ENCODE data around the gene TPO.

DNA sequence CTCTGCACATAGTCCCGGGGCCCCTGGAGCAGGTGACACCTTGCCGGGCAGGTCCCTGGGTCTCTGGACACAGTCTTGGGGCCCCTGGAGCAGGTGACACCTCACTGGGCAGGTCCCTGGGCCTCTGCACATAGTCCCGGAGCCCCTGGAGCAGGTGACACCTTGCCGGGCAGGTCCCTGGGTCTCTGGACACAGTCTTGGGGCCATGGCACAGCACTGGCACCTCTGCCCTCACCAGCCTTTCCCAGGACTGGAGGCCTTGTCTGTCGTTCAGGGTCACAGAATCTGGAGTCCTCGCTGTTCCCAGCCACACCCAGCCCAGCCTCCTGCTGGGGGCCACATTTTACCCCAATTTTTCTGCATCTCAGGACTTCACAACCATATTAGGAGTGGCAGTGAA, 2.2 kb downstream of the TPO start:
- TF ChIP-seq CTCF (IDR thresholded peaks at IDR 0.05) (no peak), EZH2phosphoT487 (IDR thresholded peaks at IDR 0.05) (no peak)
